ENCODE results near the gene OR10J4. TPM values are rescaled to one million over a fixed set of nuclear protein-coding genes. Genes with fewer than 3 reads are reported as not detected.

OR10J4 gene
- not detected for total RNA-seq

DNA sequence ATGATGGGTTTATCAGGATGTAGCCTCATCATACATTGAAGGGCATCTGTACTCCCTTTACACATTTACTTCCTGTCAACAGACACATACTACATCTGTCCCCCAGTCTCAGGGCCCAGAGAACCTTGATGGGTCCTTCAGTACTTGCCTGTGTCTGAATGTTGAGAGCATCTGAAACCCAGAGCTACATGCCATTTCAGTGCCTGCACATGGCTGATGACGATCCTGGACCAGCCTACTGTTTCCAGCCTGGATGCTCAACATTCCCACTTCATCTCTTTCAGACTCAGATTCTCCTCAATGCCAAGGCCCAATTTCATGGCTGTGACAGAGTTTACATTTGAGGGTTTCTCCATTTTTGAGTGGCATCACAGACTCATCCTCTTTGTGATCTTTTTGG is at the start of gene OR10J4:
OR10J4 (plus strand) TSS at position 301 of the 400 bp plus-strand sequence.

GRCh38 chr1:159439422-159439821 is 7.4 kb downstream of the OR10J4 start, which contains the start of gene OR10J1:
Gene OR10J1 (plus strand): TSS chr1:159439722. CDS start chr1:159439792, 70 bp downstream.

Other genes with a start within 250 kb of the OR10J4 start
- gene ACKR1, start 227.3 kb upstream of the OR10J4 start, total RNA-seq: 2.5 TPM
- gene FCER1A, start 129.9 kb upstream of the OR10J4 start, total RNA-seq: not detected
- not detected for gene OR10J1, start 7.5 kb downstream of the OR10J4 start, total RNA-seq
- not detected for gene OR10J5, start 103.8 kb downstream of the OR10J4 start, total RNA-seq
- gene APCS, start 155.6 kb downstream of the OR10J4 start, total RNA-seq: not detected

Measured in parietal lobe (tissue), 1 donor.